GM19467 (cell line): Measurements from ENCODE around the gene SLC35E4.

ENCODE experiments used
- ATAC-seq: cut with Tn5 transposase; IDR thresholded peaks from one replicate; pipeline ENCODE4 v1.9.1; 2021; ENCODE audit warnings: mild to moderate bottlenecking, moderate library complexity; ENCODE audit not compliant: unreplicated experiment

The SLC35E4 gene

DNA sequence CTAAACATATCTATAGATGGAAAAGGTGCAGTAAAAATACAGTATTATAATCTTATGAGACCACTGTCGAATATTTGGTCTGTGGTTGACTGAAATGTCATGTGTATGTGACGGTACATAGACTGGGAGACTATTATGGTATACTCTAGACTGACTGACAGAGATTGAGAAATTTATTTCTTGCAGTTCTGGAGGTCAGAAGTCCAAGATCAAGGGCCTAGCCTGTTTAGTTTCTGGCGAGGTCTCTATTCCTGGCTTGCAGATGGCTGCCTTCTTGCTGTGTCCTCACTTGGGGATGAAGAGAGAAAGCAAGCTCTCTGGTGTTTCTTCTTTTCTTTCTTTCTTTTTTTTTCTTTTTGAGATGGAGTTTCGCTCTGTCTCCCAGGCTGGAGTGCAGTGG, 51.8 kb downstream of the SLC35E4 start:
- ATAC-seq, result no peak

DNA sequence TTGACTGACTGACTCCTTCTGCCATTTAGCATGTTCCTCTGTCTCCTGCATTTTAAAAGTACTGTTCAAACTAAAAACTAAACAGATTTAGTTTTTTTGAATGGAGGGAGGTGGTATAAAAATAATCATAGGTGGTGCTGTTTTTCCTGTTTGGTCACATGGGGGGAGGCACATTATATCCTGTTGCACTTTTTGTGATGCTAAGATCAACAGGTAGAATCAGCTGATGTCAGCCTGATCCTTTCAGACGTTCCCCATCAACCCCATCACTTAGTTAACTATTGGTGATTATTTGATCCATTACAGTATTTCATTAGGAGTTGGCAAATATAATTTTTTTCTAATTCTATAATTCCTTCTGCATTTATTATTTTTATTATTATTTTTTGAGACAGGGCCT, 54.0 kb downstream of the SLC35E4 start:
- ATAC-seq, result no peak

DNA sequence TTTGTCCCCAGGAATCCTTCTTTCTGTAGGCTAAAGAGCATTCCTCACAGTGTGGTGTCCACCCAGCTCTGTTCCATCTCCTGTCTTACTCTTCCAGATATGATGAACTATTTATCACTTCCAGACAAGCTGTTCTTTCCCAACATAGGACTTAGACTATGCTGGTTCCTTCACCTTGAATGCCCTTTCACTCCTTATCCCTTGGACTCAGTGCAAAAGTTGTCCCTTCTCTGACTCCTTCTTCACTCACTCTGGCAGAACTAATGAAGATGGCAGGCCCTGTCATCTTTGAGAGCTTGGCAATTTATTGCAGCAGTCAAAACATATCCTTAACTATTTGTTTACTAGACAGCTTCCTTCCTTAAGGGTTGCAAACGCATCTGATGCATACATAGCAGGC, 55.6 kb downstream of the SLC35E4 start:
- ATAC-seq, result no peak

DNA sequence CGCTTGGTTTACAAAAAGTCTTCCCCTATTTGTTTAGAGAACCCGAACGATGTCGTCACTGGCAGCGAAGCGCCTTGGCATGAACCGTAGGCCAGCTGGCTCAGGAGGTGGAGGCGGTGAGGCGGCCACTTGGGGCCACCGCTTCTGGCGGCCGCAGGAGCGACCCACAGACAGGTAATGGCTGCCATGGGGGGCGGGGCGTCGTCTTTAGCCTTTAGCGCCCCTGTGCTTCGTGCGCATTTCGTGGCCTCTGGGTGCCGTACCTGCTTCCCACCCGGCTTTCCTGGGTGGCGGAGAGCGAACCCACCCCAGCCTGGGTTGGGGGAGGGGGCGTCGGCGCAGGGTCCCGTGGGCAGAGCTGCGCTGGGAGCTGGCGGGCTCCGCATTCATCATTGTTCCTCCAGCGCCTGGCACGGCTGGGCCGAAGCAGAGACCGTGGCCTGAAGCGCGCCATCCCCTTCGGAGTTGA, 58.6 kb downstream of the SLC35E4 start:
- no peak for ATAC-seq

DNA sequence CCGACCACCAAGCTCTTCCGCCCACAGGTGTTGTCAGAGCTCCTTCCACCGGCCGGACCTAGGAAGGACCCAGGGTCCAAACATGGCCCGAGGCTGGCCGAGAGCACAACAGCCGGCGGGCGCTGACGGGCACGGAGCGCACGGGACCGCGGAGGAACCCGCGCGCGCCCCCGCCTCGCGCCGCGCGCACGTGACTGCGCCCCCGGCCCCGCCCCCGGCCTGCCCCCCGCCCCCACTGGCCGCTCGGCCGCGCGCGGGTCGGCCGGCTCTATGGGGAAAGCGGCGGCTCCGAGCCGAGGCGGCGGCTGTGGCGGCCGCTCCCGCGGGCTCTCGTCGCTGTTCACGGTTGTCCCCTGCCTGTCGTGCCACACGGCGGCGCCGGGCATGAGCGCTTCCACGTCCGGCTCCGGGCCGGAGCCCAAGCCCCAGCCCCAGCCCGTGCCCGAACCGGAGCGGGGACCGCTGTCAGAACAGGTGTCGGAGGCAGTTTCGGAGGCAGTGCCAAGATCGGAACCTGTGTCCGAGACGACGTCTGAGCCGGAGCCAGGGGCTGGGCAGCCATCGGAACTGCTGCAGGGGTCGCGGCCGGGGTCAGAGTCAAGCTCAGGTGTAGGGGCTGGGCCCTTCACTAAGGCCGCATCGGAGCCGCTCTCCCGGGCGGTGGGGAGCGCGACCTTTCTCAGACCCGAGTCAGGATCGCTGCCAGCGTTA, 59.2 kb downstream of the SLC35E4 start, which contains the start of gene OSBP2:
Gene OSBP2, plus strand, starts transcription at position 235 of the 711 bp plus-strand sequence. Its CDS starts 36 bp downstream, at position 271.
- no peak for ATAC-seq

DNA sequence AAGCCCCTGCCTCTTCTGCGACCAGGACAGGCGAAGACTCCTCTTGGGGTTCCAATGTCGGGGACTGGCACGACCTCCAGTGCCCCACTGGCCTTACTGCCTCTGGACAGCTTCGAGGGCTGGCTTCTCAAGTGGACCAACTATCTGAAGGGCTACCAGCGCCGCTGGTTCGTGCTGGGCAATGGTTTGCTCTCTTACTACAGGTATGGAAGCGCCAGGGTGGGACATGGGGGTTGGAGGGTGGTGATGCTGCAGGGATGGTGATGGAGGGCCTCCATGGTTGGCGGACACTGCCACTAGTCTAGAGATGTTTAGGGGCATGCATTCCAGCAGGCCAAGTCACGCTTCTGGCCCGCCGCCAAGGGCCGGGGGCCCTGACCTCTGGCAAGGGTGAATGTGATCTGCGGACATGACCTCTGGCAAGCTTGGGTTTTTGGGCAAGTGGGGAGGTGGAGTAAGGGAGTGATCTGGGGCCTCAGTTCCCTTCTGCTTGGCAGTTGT, 59.8 kb downstream of the SLC35E4 start:
- ATAC-seq, result no peak

DNA sequence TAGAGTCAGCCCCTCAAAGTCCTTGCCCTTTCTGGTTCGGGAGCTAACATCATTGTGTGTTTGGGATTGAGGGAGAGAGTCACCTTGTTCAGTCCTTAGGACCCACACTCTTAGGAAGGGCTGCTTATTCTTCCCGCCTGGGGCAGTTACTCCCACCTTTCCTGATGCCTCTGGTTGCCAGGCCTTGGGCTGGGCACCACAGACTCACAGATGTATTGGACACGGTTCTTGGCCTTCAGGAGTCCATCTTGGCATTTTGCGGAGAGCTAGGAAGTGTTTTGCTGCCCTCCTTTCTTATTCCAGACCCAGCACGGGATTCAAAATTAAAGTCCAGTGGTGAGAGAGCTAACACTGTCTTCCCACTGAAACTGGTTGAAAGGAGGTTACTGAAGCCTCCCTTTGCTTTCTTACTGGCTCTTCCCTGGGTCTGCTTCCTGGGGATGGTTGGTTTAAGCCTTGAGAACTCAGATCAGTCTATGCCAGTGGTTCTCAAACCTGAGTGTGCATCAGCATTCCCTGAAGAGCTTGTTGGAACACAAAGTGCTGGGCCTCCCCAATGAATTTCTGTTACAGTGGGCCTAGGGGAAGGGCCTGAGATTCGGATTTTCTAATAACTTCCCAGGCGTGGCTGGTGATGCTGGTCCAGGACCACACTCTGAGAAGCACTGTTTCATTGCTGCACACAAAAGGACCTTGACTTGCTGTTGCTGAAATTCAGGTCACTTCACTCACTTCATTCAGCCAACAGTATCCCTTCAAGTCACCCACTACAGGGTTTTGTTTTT, 60.5 kb downstream of the SLC35E4 start:
- no peak for ATAC-seq
